AG09319 (cell line): ENCODE measurements around the gene PLEKHO1.

Source experiments
- DNase-seq: peaks from one replicate; pipeline ENCODE4 v3.0.0-alpha.2; 2010; ENCODE audit warnings: low read depth; ENCODE audit errors: extremely low read depth
- TF ChIP-seq, protein P1 (sequence below): IDR thresholded peaks from 2 replicates; pipeline ENCODE4 v1.5.1; 2011; ENCODE audit warnings: low read depth, mild to moderate bottlenecking, inconsistent platforms, low read length, moderate library complexity

Gene PLEKHO1, protein sequence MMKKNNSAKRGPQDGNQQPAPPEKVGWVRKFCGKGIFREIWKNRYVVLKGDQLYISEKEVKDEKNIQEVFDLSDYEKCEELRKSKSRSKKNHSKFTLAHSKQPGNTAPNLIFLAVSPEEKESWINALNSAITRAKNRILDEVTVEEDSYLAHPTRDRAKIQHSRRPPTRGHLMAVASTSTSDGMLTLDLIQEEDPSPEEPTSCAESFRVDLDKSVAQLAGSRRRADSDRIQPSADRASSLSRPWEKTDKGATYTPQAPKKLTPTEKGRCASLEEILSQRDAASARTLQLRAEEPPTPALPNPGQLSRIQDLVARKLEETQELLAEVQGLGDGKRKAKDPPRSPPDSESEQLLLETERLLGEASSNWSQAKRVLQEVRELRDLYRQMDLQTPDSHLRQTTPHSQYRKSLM

DNA sequence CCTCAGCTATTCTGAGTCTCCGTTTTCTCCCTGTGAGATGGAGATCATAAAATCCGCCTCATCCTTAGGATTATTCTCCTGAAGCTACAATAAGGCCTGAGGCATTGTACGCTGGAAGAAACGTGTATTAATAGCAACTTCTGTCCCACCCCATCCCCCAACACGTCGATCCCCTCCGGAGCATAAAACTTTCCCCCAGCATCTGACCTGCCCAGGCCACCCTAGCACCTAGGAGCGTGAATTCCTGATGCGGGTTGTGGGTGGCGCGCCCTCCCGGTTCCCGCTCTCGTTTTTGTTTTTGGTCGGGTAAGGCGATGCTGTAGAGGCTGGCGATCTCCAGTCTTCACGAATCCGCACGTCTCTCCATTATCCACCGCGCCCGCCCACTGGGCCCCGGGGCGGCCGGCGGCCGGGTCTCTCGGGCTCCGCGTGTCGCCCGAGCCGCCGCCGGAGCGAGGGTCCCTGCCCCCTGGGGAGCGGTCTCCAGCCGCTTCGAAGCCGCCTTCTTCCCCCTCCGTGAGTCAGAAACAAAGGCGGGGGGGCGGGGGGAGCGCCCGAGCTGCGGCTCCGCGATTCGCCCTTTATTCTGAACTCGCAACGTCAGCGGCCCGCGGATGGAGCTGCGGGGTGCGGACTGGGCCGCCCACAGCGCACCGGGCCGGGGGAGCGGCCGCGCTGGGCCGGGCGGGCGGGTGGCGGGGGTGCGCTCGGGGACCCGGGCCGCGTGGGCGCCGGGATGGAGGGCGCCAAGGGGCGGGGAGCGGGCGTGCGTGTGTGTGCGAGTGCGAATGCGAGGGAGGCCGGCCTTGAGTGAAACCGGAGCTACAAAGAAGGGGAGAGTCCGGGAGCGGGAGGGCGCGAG lies at the start of gene PLEKHO1:
Gene PLEKHO1 (plus strand): TSS at position 646 of the 862 bp plus-strand sequence. CDS start 342 bp downstream, outside the sequence.
- peak; percentile 49 for DNase-seq
- TF ChIP-seq, protein P1, sequence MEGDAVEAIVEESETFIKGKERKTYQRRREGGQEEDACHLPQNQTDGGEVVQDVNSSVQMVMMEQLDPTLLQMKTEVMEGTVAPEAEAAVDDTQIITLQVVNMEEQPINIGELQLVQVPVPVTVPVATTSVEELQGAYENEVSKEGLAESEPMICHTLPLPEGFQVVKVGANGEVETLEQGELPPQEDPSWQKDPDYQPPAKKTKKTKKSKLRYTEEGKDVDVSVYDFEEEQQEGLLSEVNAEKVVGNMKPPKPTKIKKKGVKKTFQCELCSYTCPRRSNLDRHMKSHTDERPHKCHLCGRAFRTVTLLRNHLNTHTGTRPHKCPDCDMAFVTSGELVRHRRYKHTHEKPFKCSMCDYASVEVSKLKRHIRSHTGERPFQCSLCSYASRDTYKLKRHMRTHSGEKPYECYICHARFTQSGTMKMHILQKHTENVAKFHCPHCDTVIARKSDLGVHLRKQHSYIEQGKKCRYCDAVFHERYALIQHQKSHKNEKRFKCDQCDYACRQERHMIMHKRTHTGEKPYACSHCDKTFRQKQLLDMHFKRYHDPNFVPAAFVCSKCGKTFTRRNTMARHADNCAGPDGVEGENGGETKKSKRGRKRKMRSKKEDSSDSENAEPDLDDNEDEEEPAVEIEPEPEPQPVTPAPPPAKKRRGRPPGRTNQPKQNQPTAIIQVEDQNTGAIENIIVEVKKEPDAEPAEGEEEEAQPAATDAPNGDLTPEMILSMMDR: no peak

DNA sequence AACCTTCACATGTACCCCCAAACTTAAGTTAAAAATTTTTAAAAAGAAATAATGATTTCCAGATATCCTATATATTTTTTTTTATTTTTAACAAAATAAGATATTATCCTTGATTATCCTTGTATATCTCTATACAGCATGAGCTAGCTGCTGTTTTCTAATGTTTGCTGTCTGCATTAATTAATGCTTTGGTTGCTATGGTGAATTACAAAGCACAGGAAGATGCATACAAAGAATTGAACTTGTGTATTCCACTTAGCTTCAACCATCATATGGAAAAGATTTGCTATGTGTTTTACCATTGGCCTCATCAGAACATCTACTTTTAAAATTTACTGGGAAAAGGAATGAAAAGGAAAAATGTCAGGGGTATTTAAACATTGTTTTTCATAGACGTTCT lies 46.7 kb upstream of the PLEKHO1 start:
- TF ChIP-seq, protein P1: no peak
- DNase-seq: no peak

DNA sequence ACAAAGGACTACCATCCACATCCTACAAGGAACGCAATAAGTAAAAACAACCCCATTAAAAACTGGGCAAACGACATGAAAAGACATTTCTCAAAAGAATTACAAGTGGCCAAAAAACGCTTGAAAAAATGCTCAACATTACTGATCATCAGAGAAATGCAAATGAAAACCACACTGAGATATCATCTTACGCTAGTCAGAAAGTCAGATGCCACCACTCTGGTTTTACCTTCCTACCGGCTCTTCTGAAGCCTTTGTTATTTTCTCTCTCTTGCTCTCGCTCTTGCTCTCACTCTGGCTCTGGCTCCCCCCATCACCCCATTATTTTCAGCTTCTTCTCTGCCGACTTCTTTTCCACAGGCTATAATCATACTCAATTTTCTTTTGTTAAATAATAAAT lies 43.4 kb upstream of the PLEKHO1 start:
- DNase-seq: no peak
- TF ChIP-seq, protein P1: no peak

DNA sequence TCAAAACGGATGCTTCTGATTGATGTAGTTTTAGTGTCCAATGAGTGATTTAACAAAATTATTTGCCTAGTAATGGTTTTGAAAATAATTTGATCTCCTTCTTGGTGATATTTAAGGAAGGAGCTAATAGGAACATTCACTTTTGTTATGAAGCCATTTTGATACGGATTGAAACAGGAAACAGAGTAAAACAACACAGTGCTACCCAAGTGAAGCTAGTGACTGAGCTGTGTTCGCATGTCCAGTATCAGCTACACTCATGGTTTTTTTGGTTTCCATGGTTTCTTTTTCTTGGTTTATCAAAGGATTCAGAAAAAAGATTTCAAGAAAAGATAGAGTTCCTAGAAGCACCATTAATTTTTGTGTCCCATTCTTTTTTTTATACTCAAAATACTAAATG lies 40.1 kb upstream of the PLEKHO1 start:
- no peak for DNase-seq
- TF ChIP-seq, protein P1: no peak

DNA sequence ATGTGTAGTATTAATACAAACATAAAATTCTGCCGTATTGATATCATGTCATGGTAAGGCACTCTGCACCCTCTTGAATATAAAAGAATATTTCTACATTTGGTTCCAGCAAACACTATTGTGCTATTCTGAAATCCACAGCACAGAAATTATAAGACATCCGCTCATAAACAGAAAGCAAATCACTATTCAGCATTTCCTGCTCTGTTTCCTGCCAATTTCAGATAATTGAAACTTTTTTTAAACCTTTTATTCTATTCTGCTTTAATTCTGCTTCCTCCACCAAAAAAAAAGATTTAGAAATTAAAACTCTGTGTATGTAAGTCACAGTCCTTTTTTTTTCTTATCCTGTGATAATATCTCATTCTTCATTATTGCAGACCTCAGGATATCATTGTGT lies 39.6 kb upstream of the PLEKHO1 start:
- TF ChIP-seq, protein P1: no peak
- DNase-seq: no peak

DNA sequence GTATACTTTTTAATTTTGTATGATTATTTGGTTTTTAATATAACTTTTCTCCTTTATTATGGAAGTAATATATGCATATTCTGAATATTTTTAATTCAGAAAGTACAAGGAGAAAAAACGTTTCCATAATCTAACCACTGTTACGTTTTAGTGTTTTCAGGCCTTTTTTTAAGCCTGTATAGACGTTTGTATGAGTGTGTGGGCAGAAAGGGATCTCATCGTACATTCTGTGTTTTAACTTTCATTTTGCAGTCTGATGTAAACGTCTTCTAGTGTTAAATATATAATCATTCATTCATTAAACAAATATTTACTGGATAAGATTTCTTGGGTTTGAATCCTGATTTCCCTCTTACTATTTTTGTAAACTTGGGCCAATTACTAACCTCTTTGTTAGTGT lies 38.0 kb upstream of the PLEKHO1 start:
- DNase-seq: no peak
- TF ChIP-seq, protein P1: no peak

DNA sequence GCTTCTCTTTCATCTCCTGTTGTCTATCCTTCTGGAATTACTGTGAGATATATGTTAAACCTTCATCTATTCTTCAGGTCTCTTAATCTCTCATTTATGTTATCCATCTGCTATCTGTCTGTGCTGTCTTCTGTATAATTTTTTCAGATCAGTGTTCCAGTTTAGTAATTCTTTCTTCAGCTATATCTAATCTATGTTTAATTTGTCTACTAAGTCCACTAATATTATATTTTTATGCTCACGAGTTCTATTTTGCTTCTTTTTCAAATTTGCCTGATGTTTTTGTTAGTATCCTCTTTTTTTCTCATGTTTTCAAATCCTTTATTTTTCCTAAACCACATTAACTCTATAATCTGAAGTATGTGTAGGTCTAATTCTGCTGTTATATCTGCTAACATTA lies 34.6 kb upstream of the PLEKHO1 start:
- DNase-seq: no peak
- TF ChIP-seq, protein P1: no peak
